Gastrocnemius medialis (tissue), 4 donors: ENCODE results near the gene VAV2. TPM values are rescaled to one million over a fixed set of nuclear protein-coding genes. Genes with fewer than 3 reads are reported as not detected.

Experiments
- ATAC-seq, 2 donors: fragments of 150-250 bp; one replicate each; pipeline ENCODE4 v1.9.1; 2016
- DNase-seq, 2 donors: peaks; one replicate each; pipeline ENCODE4 v3.0.0-alpha.2; 2019
- H3K27ac ChIP-seq, 4 donors: fragments of 200-600 bp; sonication (generic); 1 replicate in 1 of 4; 2 replicates in 3 of 4; pipeline ENCODE4 v1.5.1; 2016 to 2018; ENCODE audit warnings: mild to moderate bottlenecking in 2 of 4, moderate library complexity in 1 of 4
- H3K27me3 ChIP-seq, 3 donors: fragments of 200-600 bp; sonication (generic) in 2 of 3; 1 replicate in 1 of 3; 2 replicates in 2 of 3; pipeline versions ENCODE4 v1.5.1 to v1.6.0; 2016 to 2019; ENCODE audit warnings: mild to moderate bottlenecking in 1 of 3, moderate library complexity in 1 of 3
- H3K36me3 ChIP-seq, 2 donors: fragments of 200-600 bp; sonication (generic) in 1 of 2; one replicate each; pipeline ENCODE4 v1.5.1; 2017 to 2018
- H3K4me1 ChIP-seq, 2 donors: fragments of 200-600 bp; sonication (generic) in 1 of 2; one replicate each; pipeline ENCODE4 v1.5.1; 2016 to 2017; ENCODE audit warnings: mild to moderate bottlenecking in 2 of 2
- H3K4me3 ChIP-seq, 4 donors: fragments of 200-600 bp; sonication (generic) in 3 of 4; 1 replicate in 1 of 4; 2 replicates in 3 of 4; pipeline ENCODE4 v1.5.1; 2016 to 2019; ENCODE audit warnings: mild to moderate bottlenecking in 2 of 4
- H3K9me3 ChIP-seq, 3 donors: fragments of 200-600 bp; sonication (generic) in 2 of 3; 1 replicate in 1 of 3; 2 replicates in 2 of 3; pipeline ENCODE4 v1.5.1; 2016 to 2019
- CTCF ChIP-seq, 5 experiments: fragments of 450-650 bp in 3 of 5; fragments of 200-600 bp in 2 of 5; sonication (generic) in 2 of 5; IDR thresholded peaks in 4 of 5; conservative IDR thresholded peaks in 1 of 5; 1 replicate in 4 of 5; 2 replicates in 1 of 5; pipeline ENCODE4 v1.5.1; 2016 to 2019; ENCODE audit warnings: antibody characterized with exemption in 5 of 5, mild to moderate bottlenecking in 3 of 5, moderate library complexity in 3 of 5
- POLR2A ChIP-seq, 2 donors: fragments of 450-650 bp; IDR thresholded peaks; one replicate each; pipeline ENCODE4 v1.6.1; 2017; ENCODE audit warnings: antibody characterized with exemption in 2 of 2, mild to moderate bottlenecking in 2 of 2, moderate library complexity in 2 of 2
- in situ Hi-C, 4 donors: fragments of 200-750 bp; cut with MboI; loops; one replicate each; pipeline versions ENCODE4 v1.15.0 to v1.8.0; 2017; ENCODE audit warnings: low sequenced_read_pairs in 4 of 4
- intact Hi-C: fragments of 100-400 bp; cut with DNase I; formaldehyde crosslinking; loops from one replicate; pipeline ENCODE4 v1.15.1; 2023; ENCODE audit warnings: low total_unique reads
- total RNA-seq, 4 donors: library from RNA; depleted of rRNA; stranded (reverse); fragments of >200 nt; gene quantifications; one replicate each; pipeline versions ENCODE4 v1.1.0 to v1.2.3, GENCODE V29; 2016

Gene VAV2
- total RNA-seq, 4 donors from 2014 or later = 0.51 to 1.2 (median 0.97) TPM

- Histone ChIP-seq H3K27me3 (no peaks in the 10 kb centered on the region), H3K27ac (no peak overlapping the region), H3K9me3 (no peaks in the 10 kb centered on the region), H3K36me3 (no peaks in the 10 kb centered on the region), H3K4me3 (no peak overlapping the region), H3K4me1 (no peaks in the 10 kb centered on the region)
- DNase-seq (no peak), ATAC-seq (no peak)
- in situ Hi-C loops (no loop called here), intact Hi-C loops (no loop called here)
- no peak for TF ChIP-seq CTCF (IDR thresholded peaks at IDR 0.05 in 4 of 5, conservative IDR thresholded peaks at IDR 0.05 in 1 of 5)
- TF ChIP-seq POLR2A (IDR thresholded peaks at IDR 0.05) = no peak
Observed at GRCh38 chr9:133906218-133906617, 85.9 kb downstream of the VAV2 start.

- no peak for TF ChIP-seq POLR2A (IDR thresholded peaks at IDR 0.05)
- TF ChIP-seq CTCF (IDR thresholded peaks at IDR 0.05 in 4 of 5, conservative IDR thresholded peaks at IDR 0.05 in 1 of 5) = no peak
- Histone ChIP-seq H3K36me3 (no peaks in the 10 kb centered on the region), H3K27ac (no peak overlapping the region), H3K27me3 (no peaks in the 10 kb centered on the region), H3K4me3 (no peak overlapping the region), H3K4me1 (no peaks in the 10 kb centered on the region), H3K9me3 (no peaks in the 10 kb centered on the region)
- no peak for DNase-seq
- in situ Hi-C loops = no loop called here
- ATAC-seq = no peak
- intact Hi-C loops = no loop called here
Observed at GRCh38 chr9:133905493-133905892, 86.6 kb downstream of the VAV2 start.

GRCh38 chr9:133904346-133905090 is 87.6 kb downstream of the VAV2 start:
- no peak for ATAC-seq
- in situ Hi-C loops = no loop called here

GRCh38 chr9:133901184-133901835 is 90.8 kb downstream of the VAV2 start:
- DNase-seq (no peak), ATAC-seq (no peak)
- TF ChIP-seq POLR2A (IDR thresholded peaks at IDR 0.05) (no peak), CTCF (IDR thresholded peaks at IDR 0.05 in 4 of 5, conservative IDR thresholded peaks at IDR 0.05 in 1 of 5) (no peak)
- Histone ChIP-seq H3K4me1 (no peaks in the 10 kb centered on the region), H3K27ac (no peak overlapping the region), H3K9me3 (no peaks in the 10 kb centered on the region), H3K36me3 (no peaks in the 10 kb centered on the region), H3K27me3 (no peaks in the 10 kb centered on the region), H3K4me3 (no peak overlapping the region)
- in situ Hi-C loops (no loop called here), intact Hi-C loops (no loop called here)

More at GRCh38 chr9:133904346-133905090, 87.6 kb downstream of the VAV2 start:
- no peaks in the 10 kb centered on the region for H3K27me3 ChIP-seq
- no peak for DNase-seq
- TF ChIP-seq CTCF (IDR thresholded peaks at IDR 0.05 in 4 of 5, conservative IDR thresholded peaks at IDR 0.05 in 1 of 5) = no peak
- no peak for TF ChIP-seq POLR2A (IDR thresholded peaks at IDR 0.05)
- H3K27ac ChIP-seq = no peak overlapping the region
- intact Hi-C loops = no loop called here
- no peaks in the 10 kb centered on the region for H3K9me3 ChIP-seq
- H3K4me1 ChIP-seq = no peaks in the 10 kb centered on the region
- no peak overlapping the region for H3K4me3 ChIP-seq
- H3K36me3 ChIP-seq = no peaks in the 10 kb centered on the region
